A673 (cell line): ENCODE measurements around the gene PPP5C. TPM values are rescaled to one million over a fixed set of nuclear protein-coding genes. Genes with fewer than 3 reads are reported as not detected.

ENCODE experiments used
- BruUV-seq: library from RNA; stranded (reverse); fragments of 400-500 nt; replicated peaks from 2 replicates; lab custom pipeline; 2021; lab: Mats Ljungman, UMichigan
- CTCF ChIA-PET: fragments of 300-600 bp; sonication (Branson Sonifier 250); formaldehyde crosslinking; loops from one replicate; lab custom pipeline; 2022; ENCODE audit warnings: antibody characterized with exemption; lab: Charles Lee
- POLR2A ChIA-PET: fragments of 300-600 bp; sonication (Branson Sonifier 250); formaldehyde crosslinking; loops from one replicate; lab custom pipeline; 2022; ENCODE audit warnings: antibody characterized with exemption; ENCODE audit not compliant: low non-redundant PET; lab: Charles Lee
- DNase-seq: peaks from one replicate; pipeline ENCODE4 v3.0.0-alpha.2; 2015; ENCODE audit warnings: low spot score
- H3K27ac ChIP-seq: fragments of 200-600 bp; sonication (generic); 2 replicates; pipeline ENCODE4 v1.5.1; 2016; ENCODE audit warnings: mixed run types, low read depth, mild to moderate bottlenecking, mixed read lengths, antibody characterized with exemption, low read length; ENCODE audit not compliant: poor library complexity, severe bottlenecking
- H3K27me3 ChIP-seq: fragments of 200-600 bp; sonication (generic); replicated peaks from 2 replicates; pipeline ENCODE4 v1.6.1; 2017; ENCODE audit warnings: mixed run types, low read depth, mild to moderate bottlenecking, mixed read lengths, antibody characterized with exemption, low read length; ENCODE audit not compliant: insufficient read depth, poor library complexity
- H3K36me3 ChIP-seq: fragments of 200-600 bp; sonication (generic); 2 replicates; pipeline ENCODE4 v1.6.1; 2016; ENCODE audit warnings: mixed run types, mild to moderate bottlenecking, mixed read lengths, antibody characterized with exemption, low read length; ENCODE audit not compliant: insufficient read depth, poor library complexity, severe bottlenecking
- H3K4me1 ChIP-seq: fragments of 200-600 bp; sonication (generic); 2 replicates; pipeline ENCODE4 v1.6.1; 2017; ENCODE audit warnings: mixed run types, mild to moderate bottlenecking, mixed read lengths, antibody characterized with exemption, low read length; ENCODE audit not compliant: insufficient read depth, poor library complexity, severe bottlenecking
- H3K4me3 ChIP-seq: fragments of 200-600 bp; sonication (generic); 2 replicates; pipeline ENCODE4 v1.5.1; 2016; ENCODE audit warnings: low read depth, mixed run types, mild to moderate bottlenecking, mixed read lengths, low read length; ENCODE audit not compliant: poor library complexity, severe bottlenecking
- H3K9me3 ChIP-seq: fragments of 200-600 bp; sonication (generic); 2 replicates; pipeline ENCODE4 v1.6.1; 2016; ENCODE audit warnings: mixed run types, low read depth, mild to moderate bottlenecking, mixed read lengths, antibody characterized with exemption, low read length; ENCODE audit not compliant: poor library complexity, severe bottlenecking
- EZH2 ChIP-seq: fragments of 200-600 bp; sonication (generic); IDR thresholded peaks from 2 replicates; pipeline ENCODE4 v1.6.1; 2017; ENCODE audit warnings: borderline replicate concordance, low read depth, mild to moderate bottlenecking, mixed read lengths, antibody characterized with exemption, low read length; ENCODE audit not compliant: poor library complexity, severe bottlenecking
- intact Hi-C: fragments of 100-400 bp; cut with micrococcal nuclease; formaldehyde crosslinking; loops from one replicate; pipeline ENCODE4 v1.10.0; 2022; ENCODE audit not compliant: unreplicated experiment
- total RNA-seq: library from RNA; stranded (reverse); gene quantifications from 2 replicates; pipeline ENCODE4 v1.2.3, GENCODE V29; 2021
- TF ChIP-seq, protein P1 (sequence below): fragments of 300-800, 200-600 bp; sonication (generic); conservative IDR thresholded peaks from 2 replicates; pipeline ENCODE4 v1.5.1; 2017; ENCODE audit warnings: low read depth, mild to moderate bottlenecking, antibody characterized with exemption, low read length, moderate library complexity, mixed read lengths

Gene PPP5C
- total RNA-seq, 1 experiment from 2014 or later: 164 TPM

DNA sequence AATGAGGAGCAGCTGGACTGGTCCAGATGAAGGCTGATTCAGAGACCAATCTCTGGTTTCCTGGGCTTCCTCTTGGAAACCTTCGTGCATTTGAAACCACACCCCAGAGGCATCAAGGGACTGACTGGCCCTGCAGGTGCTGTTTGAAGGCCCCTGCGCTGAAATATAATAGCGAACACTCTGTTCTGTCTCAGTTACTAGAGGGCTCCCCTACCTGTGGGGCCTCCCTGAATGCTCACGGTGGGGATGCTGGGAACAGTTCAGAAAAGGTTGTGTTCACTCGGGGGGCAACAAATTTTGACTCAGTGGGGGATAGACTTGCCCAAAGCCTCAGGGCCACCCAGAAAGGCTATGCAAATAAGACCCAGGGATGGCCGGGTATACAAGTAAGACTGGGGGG, 60.1 kb downstream of the PPP5C start:
- Histone ChIP-seq H3K36me3 (peaks cover 5% of the 10 kb centered on the region), H3K4me3 (no peak overlapping the region), H3K9me3 (no peaks in the 10 kb centered on the region), H3K27me3 (no peaks in the 10 kb centered on the region), H3K4me1 (peaks cover 39% of the 10 kb centered on the region), H3K27ac (no peak overlapping the region)
- POLR2A ChIA-PET: no interaction called here
- TF ChIP-seq EZH2: no peak
- TF ChIP-seq, protein P1, sequence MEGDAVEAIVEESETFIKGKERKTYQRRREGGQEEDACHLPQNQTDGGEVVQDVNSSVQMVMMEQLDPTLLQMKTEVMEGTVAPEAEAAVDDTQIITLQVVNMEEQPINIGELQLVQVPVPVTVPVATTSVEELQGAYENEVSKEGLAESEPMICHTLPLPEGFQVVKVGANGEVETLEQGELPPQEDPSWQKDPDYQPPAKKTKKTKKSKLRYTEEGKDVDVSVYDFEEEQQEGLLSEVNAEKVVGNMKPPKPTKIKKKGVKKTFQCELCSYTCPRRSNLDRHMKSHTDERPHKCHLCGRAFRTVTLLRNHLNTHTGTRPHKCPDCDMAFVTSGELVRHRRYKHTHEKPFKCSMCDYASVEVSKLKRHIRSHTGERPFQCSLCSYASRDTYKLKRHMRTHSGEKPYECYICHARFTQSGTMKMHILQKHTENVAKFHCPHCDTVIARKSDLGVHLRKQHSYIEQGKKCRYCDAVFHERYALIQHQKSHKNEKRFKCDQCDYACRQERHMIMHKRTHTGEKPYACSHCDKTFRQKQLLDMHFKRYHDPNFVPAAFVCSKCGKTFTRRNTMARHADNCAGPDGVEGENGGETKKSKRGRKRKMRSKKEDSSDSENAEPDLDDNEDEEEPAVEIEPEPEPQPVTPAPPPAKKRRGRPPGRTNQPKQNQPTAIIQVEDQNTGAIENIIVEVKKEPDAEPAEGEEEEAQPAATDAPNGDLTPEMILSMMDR: no peak
- CTCF ChIA-PET: no interaction called here
- intact Hi-C loops: no loop called here
- no TSS peak for BruUV-seq
- DNase-seq: no peak

DNA sequence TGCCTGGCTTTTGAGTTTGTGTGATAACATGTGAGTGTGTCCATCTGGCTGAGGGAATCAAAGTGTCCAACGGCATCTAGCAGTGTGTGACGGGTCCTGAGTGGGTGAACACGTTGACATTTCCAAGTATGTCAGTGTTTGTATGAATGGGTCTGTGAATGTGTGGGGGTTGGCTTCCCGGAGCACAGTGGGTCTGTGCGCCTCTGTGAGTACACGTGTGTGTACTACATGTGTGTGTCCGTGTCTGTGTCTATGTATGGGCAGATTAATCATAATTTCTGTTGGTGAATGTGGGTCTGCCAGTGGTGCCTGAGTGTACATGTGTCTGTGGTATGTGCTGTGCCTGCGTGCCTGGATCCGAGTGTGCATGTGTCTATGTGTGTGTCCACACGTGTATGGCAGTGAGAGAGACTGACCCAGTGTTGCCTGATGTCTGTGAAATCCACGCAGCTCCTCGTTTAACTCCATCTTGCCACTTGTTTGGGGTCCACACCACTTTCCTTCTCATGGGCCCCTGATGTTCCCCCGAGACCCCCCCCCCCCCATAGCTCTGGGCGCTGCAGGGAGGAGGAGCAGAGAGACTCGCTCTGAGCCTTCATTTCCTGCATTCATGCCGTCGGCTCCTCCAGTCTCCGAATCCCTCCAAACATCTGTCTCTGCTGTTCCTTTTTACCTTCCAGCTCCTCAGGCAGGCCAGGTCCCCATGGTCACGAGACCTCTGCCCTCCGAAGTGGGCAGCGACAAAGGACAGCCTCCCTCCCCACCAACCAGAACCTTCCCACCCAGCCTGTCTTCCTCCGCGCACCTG, 61.2 kb downstream of the PPP5C start:
- H3K36me3 ChIP-seq: peaks cover 5% of the 10 kb centered on the region
- ChIA-PET POLR2A (interaction anchor here (0.6 kb wide), 2 partner anchors 8 to 59 kb away, joined by 3 to 9 read pairs; no protein-coding TSS in a partner anchor), CTCF (no interaction called here)
- intact Hi-C loops: no loop called here
- no peaks in the 10 kb centered on the region for H3K9me3 ChIP-seq
- H3K27ac ChIP-seq: peak overlapping the region; percentile 80
- no peak for TF ChIP-seq EZH2
- no TSS peak for BruUV-seq
- H3K27me3 ChIP-seq: no peaks in the 10 kb centered on the region
- H3K4me3 ChIP-seq: peak overlapping the region; percentile 25
- no peak for DNase-seq
- H3K4me1 ChIP-seq: peaks cover 39% of the 10 kb centered on the region

DNA sequence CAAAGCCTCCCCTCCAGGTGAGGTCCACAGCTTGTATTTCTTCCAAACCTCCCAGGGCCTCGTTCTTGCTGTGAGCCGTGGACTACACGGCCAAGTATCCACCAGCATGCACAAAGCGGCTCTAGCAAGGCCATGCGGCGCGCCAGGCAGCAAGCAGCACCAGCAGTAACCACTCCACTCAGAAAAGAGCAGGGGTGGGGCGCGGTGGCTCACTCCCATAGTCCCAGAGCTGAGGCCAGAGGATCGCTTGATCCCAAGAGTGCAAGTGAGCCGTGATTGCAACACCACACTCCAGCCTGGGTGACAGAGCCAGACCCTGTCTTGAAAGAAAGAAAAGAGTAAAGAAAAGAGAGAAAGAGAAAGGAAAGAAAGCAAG, 61.8 kb downstream of the PPP5C start:
- DNase-seq: no peak
- H3K9me3 ChIP-seq: no peaks in the 10 kb centered on the region
- peaks cover 40% of the 10 kb centered on the region for H3K4me1 ChIP-seq
- peaks cover 5% of the 10 kb centered on the region for H3K36me3 ChIP-seq
- no peaks in the 10 kb centered on the region for H3K27me3 ChIP-seq
- POLR2A ChIA-PET: interaction anchor here (0.6 kb wide), 1 partner anchor 58 kb away, joined by 9 read pairs; no protein-coding TSS in a partner anchor
- BruUV-seq: no TSS peak
- TF ChIP-seq EZH2: no peak
- TF ChIP-seq, protein P1: no peak
- peak overlapping the region; percentile 80 for H3K27ac ChIP-seq
- peak overlapping the region; percentile 25 for H3K4me3 ChIP-seq
- CTCF ChIA-PET: no interaction called here
- intact Hi-C loops: no loop called here
